ENCODE measurements around the gene CELF2.

Gene CELF2

DNA sequence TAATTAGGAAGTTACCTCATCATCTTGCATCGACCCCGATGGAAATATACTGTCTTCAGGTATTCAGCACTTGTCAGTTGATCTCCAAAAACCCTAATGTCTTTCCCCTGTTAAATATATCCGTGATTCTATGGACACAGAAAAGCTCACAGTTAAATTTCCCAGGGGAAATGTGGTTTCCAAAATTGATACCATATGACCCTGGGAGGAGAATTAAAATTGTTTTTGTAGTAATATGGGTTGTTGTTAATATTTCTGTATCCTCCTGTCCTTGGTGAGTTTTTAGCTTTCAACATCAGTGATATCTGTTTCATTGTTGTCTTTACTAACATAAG is 132.1 kb downstream of the CELF2 start:
- Mint-ChIP-seq H3K4me1 (peaks cover 99% of the 10 kb centered on the region), H3K9me3 (no peaks in the 10 kb centered on the region), H3K27ac (peak overlapping the region; percentile 98), H3K36me3 (no peaks in the 10 kb centered on the region), H3K4me3 (peak overlapping the region; percentile 79)
- ATAC-seq (no peak), DNase-seq (ENCODE audit: low spot score in 2 of 2) (no peak)

DNA sequence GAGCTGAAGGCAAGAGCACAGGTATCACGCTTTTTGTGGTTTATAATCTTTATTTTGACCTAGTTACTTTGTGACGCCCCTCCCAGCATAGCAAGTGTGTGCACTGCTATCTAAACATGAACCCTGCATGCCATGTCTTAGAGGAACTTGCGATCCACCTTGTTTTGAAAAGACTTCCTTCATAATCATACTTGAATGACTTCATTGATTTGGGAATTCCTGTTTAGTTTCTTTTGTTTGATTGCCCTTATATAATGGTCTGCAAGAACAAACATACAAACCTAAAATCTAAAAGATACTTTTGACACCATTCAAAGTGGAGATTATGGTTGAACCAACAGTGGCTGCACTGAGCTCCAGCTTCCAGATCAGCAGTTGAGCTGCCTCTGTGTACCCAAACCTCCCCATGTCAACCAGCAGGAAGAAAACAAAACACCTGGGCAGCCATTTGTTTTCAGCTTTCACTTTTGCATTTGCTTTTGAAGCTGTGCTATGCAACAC is 132.6 kb downstream of the CELF2 start:
- peaks cover 94% of the 10 kb centered on the region for H3K4me1 Mint-ChIP-seq
- ATAC-seq (peak; percentile 27), DNase-seq (ENCODE audit: low spot score in 2 of 2) (no peak)
- peak overlapping the region; percentile 79 for H3K4me3 Mint-ChIP-seq
- no peaks in the 10 kb centered on the region for H3K9me3 Mint-ChIP-seq
- H3K36me3 Mint-ChIP-seq, result no peaks in the 10 kb centered on the region
- H3K27ac Mint-ChIP-seq, result peak overlapping the region; percentile 98

DNA sequence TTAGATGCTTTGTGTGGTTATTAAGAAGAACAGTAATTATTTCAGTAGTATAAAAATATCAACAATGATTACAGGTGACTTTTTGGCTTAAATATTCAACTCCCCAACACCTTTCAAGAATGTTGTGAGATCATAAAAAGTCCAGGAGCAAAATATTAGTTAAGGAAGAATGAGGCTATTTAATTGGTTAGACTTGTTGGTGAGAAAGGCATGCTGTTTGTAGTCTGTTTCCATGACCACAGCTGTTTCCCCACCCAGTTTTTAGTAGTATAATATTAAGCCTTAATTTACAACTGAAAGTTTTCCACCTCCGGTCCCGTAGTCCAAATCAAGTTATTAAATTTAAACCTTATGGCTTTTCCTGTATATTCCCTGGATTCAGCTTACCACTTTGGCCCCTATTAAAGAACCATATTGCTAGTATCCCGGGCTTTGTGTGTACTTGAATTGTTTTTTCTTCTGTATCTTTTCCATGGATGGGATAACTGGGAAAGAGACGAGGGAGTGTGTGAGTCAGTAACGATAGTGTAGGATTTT is 133.3 kb downstream of the CELF2 start:
- Mint-ChIP-seq H3K9me3 (no peaks in the 10 kb centered on the region), H3K36me3 (no peaks in the 10 kb centered on the region), H3K4me1 (peaks cover 88% of the 10 kb centered on the region), H3K27ac (peak overlapping the region; percentile 98), H3K4me3 (peak overlapping the region; percentile 79)
- DNase-seq (ENCODE audit: low spot score in 2 of 2), result no peak
- no peak for ATAC-seq

DNA sequence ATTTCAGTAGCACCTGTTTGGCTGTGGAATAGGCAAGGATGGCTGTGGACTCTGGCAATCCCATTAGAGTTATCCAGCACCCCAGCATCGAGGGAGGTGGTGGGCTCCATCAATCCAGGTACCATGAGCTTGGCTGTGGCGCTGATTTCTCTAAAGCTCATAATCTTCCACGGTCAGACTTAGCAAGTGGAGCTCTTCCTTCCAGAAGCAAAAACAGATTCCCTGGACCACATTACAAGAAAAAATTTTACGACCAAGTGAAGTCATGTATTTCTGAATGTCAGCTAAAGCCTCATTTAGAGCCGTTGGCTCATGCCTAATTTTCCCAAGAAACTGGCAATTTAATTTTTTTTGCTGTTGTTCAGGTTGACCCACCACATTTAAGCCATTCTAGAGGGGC is 135.1 kb downstream of the CELF2 start:
- Mint-ChIP-seq H3K27ac (peak overlapping the region; percentile 81), H3K4me3 (no peak overlapping the region)

DNA sequence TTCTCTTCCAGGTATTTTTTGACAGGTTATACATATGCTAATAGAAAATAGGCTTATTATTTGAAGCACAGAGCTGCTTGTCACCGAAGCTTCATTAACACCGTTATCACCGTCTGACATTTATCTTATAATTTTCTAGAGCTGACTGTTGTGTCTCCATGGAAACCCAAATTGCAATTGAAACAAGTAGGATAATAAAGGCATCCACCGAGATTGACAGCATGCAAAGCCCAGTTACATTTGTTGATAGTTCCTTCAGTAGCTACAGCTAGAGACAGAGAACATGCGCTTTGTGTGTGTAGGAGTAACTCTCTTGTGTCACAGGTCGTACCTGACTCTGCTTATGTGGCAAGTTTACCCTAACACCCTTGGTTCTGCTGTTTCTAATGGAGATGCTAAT is 135.6 kb downstream of the CELF2 start:
- no peak for ATAC-seq
- no peak overlapping the region for H3K4me3 Mint-ChIP-seq
- no peak for DNase-seq (ENCODE audit: low spot score in 2 of 2)
- H3K27ac Mint-ChIP-seq, result peak overlapping the region; percentile 81
- H3K4me1 Mint-ChIP-seq, result peaks cover 87% of the 10 kb centered on the region
- H3K9me3 Mint-ChIP-seq, result no peaks in the 10 kb centered on the region
- H3K36me3 Mint-ChIP-seq, result no peaks in the 10 kb centered on the region

More for the DNA sequence above, 135.1 kb downstream of the CELF2 start:
- DNase-seq (ENCODE audit: low spot score in 2 of 2), result no peak
- Mint-ChIP-seq H3K36me3 (no peaks in the 10 kb centered on the region), H3K9me3 (no peaks in the 10 kb centered on the region), H3K4me1 (peaks cover 87% of the 10 kb centered on the region)
- no peak for ATAC-seq

DNA sequence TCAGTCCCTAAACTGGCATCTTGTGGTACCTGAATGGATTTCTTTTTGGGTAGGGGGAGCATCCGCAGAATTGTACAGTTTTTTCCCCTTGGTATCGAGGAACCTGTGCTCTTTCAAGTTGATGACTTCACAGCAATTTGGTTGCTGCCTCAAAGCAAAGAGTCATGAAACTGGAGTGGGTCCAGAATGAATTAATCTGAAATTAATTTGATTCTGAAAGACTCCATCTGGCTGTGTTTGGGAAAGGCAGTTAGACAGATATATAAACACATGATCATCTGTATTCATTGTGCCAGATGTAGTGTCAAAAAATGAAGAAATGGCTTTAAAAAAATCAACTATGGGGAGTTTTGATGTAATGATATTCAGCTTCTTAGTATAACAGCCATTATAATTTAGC is 136.1 kb downstream of the CELF2 start:
- Mint-ChIP-seq H3K4me3 (peak overlapping the region; percentile 7), H3K27ac (peak overlapping the region; percentile 81), H3K36me3 (no peaks in the 10 kb centered on the region), H3K9me3 (no peaks in the 10 kb centered on the region), H3K4me1 (peaks cover 87% of the 10 kb centered on the region)
- ATAC-seq (no peak), DNase-seq (ENCODE audit: low spot score in 2 of 2) (no peak)

DNA sequence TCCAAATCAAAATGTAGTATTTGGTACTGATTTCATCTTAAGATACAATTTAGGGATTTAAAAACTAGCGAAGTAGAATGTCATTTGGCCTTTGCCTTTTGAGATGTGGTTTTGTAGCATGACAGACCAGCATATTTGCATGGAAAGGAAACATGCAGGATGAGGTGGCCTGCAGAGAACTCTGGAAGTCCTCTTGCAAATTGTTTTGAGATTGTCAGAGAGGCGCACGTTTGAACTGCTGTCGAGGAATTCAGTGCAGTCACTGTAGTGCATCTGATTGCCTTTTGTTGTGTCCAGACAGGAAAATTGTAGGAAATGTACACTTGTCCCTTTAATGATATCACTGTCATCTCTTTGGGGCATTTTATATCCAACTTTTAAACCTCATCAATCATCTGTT is 136.7 kb downstream of the CELF2 start:
- peak overlapping the region; percentile 7 for H3K4me3 Mint-ChIP-seq
- peak overlapping the region; percentile 81 for H3K27ac Mint-ChIP-seq
- ATAC-seq (no peak), DNase-seq (ENCODE audit: low spot score in 2 of 2) (no peak)
- no peaks in the 10 kb centered on the region for H3K36me3 Mint-ChIP-seq
- H3K9me3 Mint-ChIP-seq, result no peaks in the 10 kb centered on the region
- peaks cover 81% of the 10 kb centered on the region for H3K4me1 Mint-ChIP-seq

DNA sequence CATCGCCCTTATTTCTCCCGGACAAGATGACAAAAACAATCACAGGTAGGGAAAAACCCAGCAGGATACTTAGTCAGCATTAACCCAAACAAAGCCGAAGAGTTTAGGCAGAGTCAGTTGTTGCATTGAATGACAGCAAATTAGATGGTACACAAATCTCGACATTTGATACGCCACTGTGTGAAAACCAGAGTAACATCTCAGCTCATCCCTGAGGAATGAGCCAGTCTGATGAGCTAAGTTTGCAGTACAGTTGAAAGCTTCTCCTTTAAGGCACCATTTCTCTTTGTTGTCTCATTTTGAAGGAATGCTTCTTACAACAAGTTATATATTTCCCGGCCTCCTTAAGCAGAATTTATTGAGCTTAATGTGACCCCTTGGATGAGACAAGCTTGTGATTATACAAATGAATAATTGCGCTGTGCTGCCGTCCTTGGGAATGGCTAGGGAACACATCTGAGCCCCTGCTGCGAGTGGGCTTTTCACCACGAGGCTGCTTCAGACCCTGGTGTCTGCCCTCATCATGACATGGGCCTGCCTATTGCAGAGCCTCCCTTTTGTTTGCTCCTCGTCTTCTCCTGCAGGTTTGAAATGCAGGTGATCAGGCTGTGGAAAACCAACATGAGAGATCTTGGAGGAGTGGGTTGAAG is 137.3 kb downstream of the CELF2 start:
- H3K27ac Mint-ChIP-seq, result no peak overlapping the region

DNA sequence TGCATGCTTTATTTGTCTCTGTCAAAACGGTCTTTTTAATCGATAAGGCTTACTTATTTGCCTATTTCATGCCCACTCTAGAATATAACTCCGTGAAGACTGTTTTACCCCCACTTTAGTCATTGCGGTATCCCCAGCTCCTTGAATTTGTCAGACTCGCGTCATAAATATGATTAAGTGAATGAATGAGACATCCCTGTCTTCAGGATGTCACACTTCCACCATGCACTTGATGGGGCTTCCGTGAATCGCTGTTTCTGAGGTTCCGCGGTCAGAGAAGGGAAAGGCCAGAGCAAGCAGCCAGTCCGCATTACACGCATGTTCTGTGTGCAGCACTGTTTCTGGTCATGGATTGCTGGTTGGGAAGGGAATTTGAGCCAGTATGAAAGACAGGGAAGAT is 138.8 kb downstream of the CELF2 start:
- H3K27ac Mint-ChIP-seq, result peak overlapping the region; percentile 86
- H3K4me1 Mint-ChIP-seq, result peaks cover 64% of the 10 kb centered on the region
- no peaks in the 10 kb centered on the region for H3K9me3 Mint-ChIP-seq
- no peaks in the 10 kb centered on the region for H3K36me3 Mint-ChIP-seq
- ATAC-seq (peak; percentile 95), DNase-seq (ENCODE audit: low spot score in 2 of 2) (no peak)
- H3K4me3 Mint-ChIP-seq, result peak overlapping the region; percentile 50

More for the DNA sequence above, 137.3 kb downstream of the CELF2 start:
- peaks cover 75% of the 10 kb centered on the region for H3K4me1 Mint-ChIP-seq
- DNase-seq (ENCODE audit: low spot score in 2 of 2), result no peak
- H3K9me3 Mint-ChIP-seq, result no peaks in the 10 kb centered on the region
- ATAC-seq, result no peak
- peak overlapping the region; percentile 7 for H3K4me3 Mint-ChIP-seq
- no peaks in the 10 kb centered on the region for H3K36me3 Mint-ChIP-seq

DNA sequence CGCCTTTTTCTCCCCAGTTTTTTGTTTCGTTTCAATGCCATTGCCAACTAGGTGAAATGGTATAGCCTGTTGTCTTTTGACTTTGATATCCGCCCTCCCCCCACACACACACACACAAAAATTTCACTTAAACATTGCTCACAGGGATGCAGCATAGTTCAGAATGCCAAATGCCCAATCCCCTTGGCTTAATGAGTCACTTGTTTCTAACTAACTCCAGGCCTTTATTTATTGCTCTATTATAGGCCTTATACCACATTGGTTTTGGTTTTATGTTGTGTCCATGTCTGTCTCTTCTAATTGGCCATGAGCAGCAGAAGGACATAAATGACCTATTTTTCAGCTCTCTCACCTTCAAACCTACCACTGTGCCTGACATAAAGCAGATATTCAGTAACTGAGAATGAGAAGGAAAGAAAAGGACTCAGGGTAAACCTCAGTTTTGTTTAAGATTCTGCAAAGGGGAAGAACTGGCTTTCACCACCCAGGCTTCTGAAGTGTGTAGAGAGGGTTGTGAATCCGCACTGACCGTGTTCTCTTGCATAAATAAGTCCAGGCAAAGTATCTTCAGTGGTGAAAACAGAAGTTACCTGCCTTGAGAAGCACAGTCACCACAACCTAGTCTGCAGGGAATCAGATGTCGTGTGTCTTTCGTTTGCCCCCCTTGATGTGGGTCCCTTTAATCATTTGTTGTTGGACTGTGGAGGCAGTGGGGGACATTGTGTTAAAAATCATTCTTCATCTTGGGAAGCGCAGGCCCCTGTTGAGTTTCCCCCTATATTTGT is 139.8 kb downstream of the CELF2 start:
- Mint-ChIP-seq H3K4me1 (peaks cover 64% of the 10 kb centered on the region), H3K27ac (peak overlapping the region; percentile 86), H3K4me3 (peak overlapping the region; percentile 16), H3K36me3 (no peaks in the 10 kb centered on the region), H3K9me3 (no peaks in the 10 kb centered on the region)
- DNase-seq (ENCODE audit: low spot score in 2 of 2) (no peak), ATAC-seq (no peak)

DNA sequence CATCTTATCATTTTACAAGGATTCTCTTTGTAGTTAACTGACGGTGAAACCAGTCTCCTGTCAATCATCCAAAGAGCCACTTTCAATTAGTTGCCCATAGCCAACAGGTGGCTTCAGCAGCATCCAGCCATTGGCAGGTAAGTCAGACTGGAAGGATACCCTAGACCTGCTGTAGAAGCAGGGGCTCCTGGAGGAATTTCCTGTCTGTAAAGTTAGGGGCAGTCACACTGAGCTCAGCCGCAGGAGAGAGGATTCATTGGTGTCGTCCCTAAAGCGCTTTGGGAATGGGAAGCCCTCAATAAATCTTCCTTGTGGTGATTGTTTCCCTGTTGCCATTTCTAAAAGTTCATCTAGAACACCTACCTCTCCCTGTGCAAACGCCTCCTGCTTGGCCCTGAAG is 140.4 kb downstream of the CELF2 start:
- H3K4me3 Mint-ChIP-seq, result peak overlapping the region; percentile 16
- H3K36me3 Mint-ChIP-seq, result peaks cover 2% of the 10 kb centered on the region
- H3K27ac Mint-ChIP-seq, result peak overlapping the region; percentile 70
- H3K4me1 Mint-ChIP-seq, result peaks cover 65% of the 10 kb centered on the region
- ATAC-seq, result no peak
- DNase-seq (ENCODE audit: low spot score in 2 of 2), result no peak
- no peaks in the 10 kb centered on the region for H3K9me3 Mint-ChIP-seq

DNA sequence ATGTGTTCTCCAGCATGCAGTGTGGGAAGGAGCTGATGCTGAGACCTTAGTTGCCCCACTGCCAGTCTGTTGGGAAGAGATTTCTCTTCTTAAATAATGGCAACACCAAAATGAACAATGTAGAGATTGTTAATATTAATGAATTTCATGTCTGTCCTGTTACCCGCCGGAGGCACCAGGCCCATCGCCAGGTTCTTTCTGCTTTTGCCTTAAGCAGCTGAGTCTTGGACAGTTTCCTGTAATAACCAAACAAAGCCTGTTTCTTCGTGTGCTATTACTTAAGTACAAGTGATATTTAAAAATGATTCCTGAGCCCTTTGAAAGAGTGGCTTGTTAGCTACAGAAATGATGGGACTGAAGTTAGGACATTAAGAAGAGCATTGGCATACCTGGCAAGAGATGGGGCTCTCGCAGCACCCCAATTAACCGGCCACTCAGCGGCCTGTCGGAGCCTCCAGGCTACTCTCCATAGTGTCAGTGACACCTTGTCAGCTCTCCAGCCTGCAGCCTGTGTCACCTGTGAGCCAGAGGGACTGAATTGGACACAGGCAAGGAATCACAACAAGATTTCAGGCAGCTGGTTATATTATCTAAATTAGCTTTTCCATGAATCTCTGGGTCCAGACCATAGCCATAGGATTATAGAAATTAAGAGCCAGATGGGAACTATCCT is 142.0 kb downstream of the CELF2 start:
- Mint-ChIP-seq H3K36me3 (peaks cover 7% of the 10 kb centered on the region), H3K4me3 (no peak overlapping the region), H3K27ac (no peak overlapping the region), H3K9me3 (no peaks in the 10 kb centered on the region), H3K4me1 (peaks cover 65% of the 10 kb centered on the region)
- no peak for DNase-seq (ENCODE audit: low spot score in 2 of 2)
- no peak for ATAC-seq

DNA sequence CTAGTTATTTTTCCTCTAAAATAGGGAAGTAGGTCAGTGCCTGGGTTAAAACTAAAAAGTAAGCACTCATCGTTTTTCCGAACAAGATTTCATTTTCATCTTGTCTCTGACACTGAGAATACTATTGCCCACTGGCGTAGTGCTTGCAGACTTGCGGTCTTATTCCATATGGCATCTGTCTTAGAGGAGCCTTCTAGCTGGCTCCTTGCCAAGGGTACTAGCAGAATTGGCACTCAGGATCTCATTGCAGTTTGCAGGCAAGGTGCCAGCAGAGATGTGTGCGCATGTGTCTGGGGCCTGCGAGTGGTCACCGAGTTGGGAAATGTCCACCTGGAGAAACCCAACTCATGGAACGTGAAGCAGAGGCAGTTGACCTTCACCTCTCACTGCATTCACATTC is 143.4 kb downstream of the CELF2 start:
- H3K36me3 Mint-ChIP-seq, result peaks cover 7% of the 10 kb centered on the region
- H3K9me3 Mint-ChIP-seq, result no peaks in the 10 kb centered on the region
- DNase-seq (ENCODE audit: low spot score in 2 of 2), result no peak
- H3K4me1 Mint-ChIP-seq, result peaks cover 62% of the 10 kb centered on the region
- no peak overlapping the region for H3K4me3 Mint-ChIP-seq
- H3K27ac Mint-ChIP-seq, result no peak overlapping the region
- ATAC-seq, result no peak

DNA sequence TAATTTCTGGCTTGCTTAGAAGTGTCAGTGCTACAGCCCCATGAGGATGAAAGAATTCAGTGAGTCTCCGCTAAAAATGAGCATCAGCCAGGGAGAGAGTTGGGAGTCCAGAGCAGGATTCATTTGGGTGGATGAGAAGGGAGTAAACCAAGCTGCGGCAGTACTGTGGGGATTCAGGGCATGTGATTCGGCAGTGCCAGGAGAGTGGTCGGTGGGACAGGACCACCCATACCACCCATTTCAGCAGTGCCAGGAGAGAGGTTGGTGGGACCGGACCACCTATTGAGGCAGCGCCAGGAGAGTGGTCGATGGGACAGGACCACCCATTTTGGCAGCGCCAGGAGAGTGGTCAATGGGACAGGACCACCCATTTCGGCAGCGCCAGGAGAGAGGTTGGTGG is 144.2 kb downstream of the CELF2 start:
- peaks cover 7% of the 10 kb centered on the region for H3K36me3 Mint-ChIP-seq
- no peaks in the 10 kb centered on the region for H3K9me3 Mint-ChIP-seq
- no peak overlapping the region for H3K27ac Mint-ChIP-seq
- no peak overlapping the region for H3K4me3 Mint-ChIP-seq
- DNase-seq (ENCODE audit: low spot score in 2 of 2) (no peak), ATAC-seq (no peak)
- peaks cover 54% of the 10 kb centered on the region for H3K4me1 Mint-ChIP-seq

DNA sequence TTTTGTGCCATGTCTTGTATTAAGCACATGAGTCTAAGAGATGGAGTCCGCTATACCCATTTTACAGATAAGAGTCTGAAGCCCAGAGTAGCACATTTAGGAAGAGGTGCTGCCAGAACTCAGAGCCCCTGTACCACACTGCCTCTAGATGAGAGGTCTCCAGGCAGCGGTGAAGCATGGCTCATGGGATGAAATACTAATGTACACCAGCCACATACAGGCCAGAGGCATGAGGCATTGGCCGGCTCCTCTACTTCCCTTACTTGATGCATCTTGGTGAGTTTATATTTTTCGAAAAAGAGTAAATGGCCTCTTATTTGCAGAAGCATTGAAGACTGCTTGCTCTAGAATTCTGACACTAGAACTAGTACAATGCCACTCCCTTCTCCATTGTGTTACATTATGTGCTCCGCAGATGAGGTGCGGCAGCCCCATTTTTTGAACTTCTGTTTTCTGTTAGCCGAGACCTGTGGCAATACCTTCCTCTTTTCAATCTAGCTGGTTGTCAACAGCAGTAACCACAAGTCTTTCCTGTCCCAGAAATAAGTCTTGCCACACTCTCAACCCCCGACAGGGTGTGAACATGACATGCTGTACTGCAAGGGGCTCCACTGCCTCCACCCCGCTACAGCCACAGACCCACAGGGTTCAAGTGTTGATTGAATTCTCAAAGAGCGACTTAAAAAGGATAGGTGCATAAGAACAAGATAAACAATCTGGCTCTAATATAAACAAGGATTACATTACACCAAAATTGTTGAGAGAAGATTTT is 145.3 kb downstream of the CELF2 start:
- Mint-ChIP-seq H3K9me3 (no peaks in the 10 kb centered on the region), H3K36me3 (peaks cover 7% of the 10 kb centered on the region), H3K4me1 (peaks cover 43% of the 10 kb centered on the region), H3K27ac (no peak overlapping the region), H3K4me3 (no peak overlapping the region)
- peak in 1 of 2 donors; percentile 87 for DNase-seq (ENCODE audit: low spot score in 2 of 2)
- peak; percentile 81 for ATAC-seq
